HCT116 (cell line): ENCODE results near the gene POC1B. TPM values are rescaled to one million over a fixed set of nuclear protein-coding genes. Genes with fewer than 3 reads are reported as not detected.

Experiments
- ATAC-seq: fragments of 200-7000 bp; cut with Tn5 transposase; 2 replicates; pipeline ENCODE4 v1.9.1; 2020; ENCODE audit warnings: mild to moderate bottlenecking, moderate library complexity
- BruUV-seq: library from RNA; stranded (reverse); fragments of 400-500 nt; replicated peaks from 2 replicates; lab custom pipeline; 2021; lab: Mats Ljungman, UMichigan
- CTCF ChIA-PET: fragments of 300-600 bp; sonication (Branson Sonifier 250); formaldehyde crosslinking; loops from one replicate; lab custom pipeline; 2021; ENCODE audit warnings: antibody characterized with exemption; lab: Charles Lee
- POLR2A ChIA-PET: fragments of 300-600, 350-600 bp; sonication (Branson Sonifier 250); formaldehyde crosslinking; loops from one replicate; lab custom pipeline; 2021; ENCODE audit warnings: antibody characterized with exemption; lab: Charles Lee
- RAD21 ChIA-PET, 2 experiments: fragments of 300-600 bp; sonication (Branson Sonifier 250); formaldehyde crosslinking; loops; one replicate each; lab custom pipeline; 2023; ENCODE audit warnings: low total read pairs in 2 of 2; ENCODE audit not compliant: uncharacterized antibody in 2 of 2, unreplicated experiment in 2 of 2, low non-redundant PET in 1 of 2; lab: Charles Lee
- DNase-seq: peaks from one replicate; pipeline ENCODE4 v3.0.0-alpha.2; 2010; ENCODE audit warnings: low read depth, low spot score
- H2AFZ ChIP-seq: fragments of 200-600 bp; shearing (Covaris generic), sonication (generic); 2 replicates; pipeline ENCODE4 v1.6.1; 2017; ENCODE audit warnings: low read depth, mixed run types, mixed read lengths, antibody characterized with exemption, low read length; ENCODE audit not compliant: poor library complexity, severe bottlenecking
- H3K27ac ChIP-seq: 2 replicates; pipeline ENCODE4 v1.5.1; 2012; ENCODE audit warnings: low read depth, low read length
- H3K27me3 ChIP-seq: fragments of 200-600 bp; sonication (generic); 2 replicates; pipeline ENCODE4 v1.6.1; 2016; ENCODE audit warnings: mixed run types, low read length, mixed read lengths; ENCODE audit not compliant: insufficient read depth
- H3K36me3 ChIP-seq, 2 experiments: fragments of 200-500 bp in 1 of 2; fragments of 200-600 bp in 1 of 2; sonication (Bioruptor generic) in 1 of 2; sonication (generic) in 1 of 2; 2 replicates each; pipeline versions ENCODE4 v1.5.1 to v1.6.1; 2014 to 2016; ENCODE audit warnings: low read length in 2 of 2, inconsistent platforms in 1 of 2, mixed read lengths in 1 of 2, mixed run types in 1 of 2; ENCODE audit not compliant: insufficient read depth in 2 of 2, control insufficient read depth in 1 of 2
- H3K4me1 ChIP-seq, 2 experiments: fragments of 200-600 bp in 1 of 2; sonication (generic) in 1 of 2; 2 replicates each; pipeline versions ENCODE4 v1.5.1 to v1.6.1; 2012 to 2017; ENCODE audit warnings: low read length in 2 of 2, inconsistent platforms in 1 of 2, mild to moderate bottlenecking in 1 of 2, mixed read lengths in 1 of 2, mixed run types in 1 of 2, moderate library complexity in 1 of 2; ENCODE audit not compliant: insufficient read depth in 2 of 2, control insufficient read depth in 1 of 2
- H3K4me2 ChIP-seq: fragments of 200-600 bp; sonication (generic); 2 replicates; pipeline ENCODE4 v1.6.1; 2017; ENCODE audit warnings: mixed run types, low read length, mixed read lengths
- H3K4me3 ChIP-seq, 2 experiments: fragments of 200-600 bp in 1 of 2; sonication (generic) in 1 of 2; replicated peaks in 1 of 2; 2 replicates each; pipeline ENCODE4 v1.5.1; 2011 to 2016; ENCODE audit warnings: low read length in 2 of 2, control low read depth in 1 of 2, low read depth in 1 of 2, mild to moderate bottlenecking in 1 of 2, mixed read lengths in 1 of 2, mixed run types in 1 of 2
- H3K79me2 ChIP-seq: fragments of 200-600 bp; sonication (generic); 2 replicates; pipeline ENCODE4 v1.6.1; 2017; ENCODE audit warnings: mild to moderate bottlenecking, mixed run types, low read length, moderate library complexity, mixed read lengths; ENCODE audit not compliant: insufficient read depth
- H3K9ac ChIP-seq: fragments of 200-600 bp; sonication (generic); 2 replicates; pipeline ENCODE4 v1.6.1; 2016; ENCODE audit warnings: low read length, mixed read lengths
- H3K9me2 ChIP-seq: fragments of 200-600 bp; sonication (generic), shearing (Covaris generic); 2 replicates; pipeline ENCODE4 v1.6.1; 2017; ENCODE audit warnings: mixed run types, mild to moderate bottlenecking, moderate library complexity; ENCODE audit not compliant: insufficient read depth
- H3K9me3 ChIP-seq, 2 experiments: fragments of 200-500 bp in 1 of 2; fragments of 200-600 bp in 1 of 2; sonication (Bioruptor generic) in 1 of 2; sonication (generic) in 1 of 2; 2 replicates each; pipeline ENCODE4 v1.6.1; 2014 to 2017; ENCODE audit warnings: low read length in 2 of 2, mixed read lengths in 2 of 2, inconsistent platforms in 1 of 2, low read depth in 1 of 2, mild to moderate bottlenecking in 1 of 2, mixed run types in 1 of 2, moderate library complexity in 1 of 2; ENCODE audit not compliant: control insufficient read depth in 1 of 2, insufficient read depth in 1 of 2
- H4K20me1 ChIP-seq: fragments of 200-600 bp; sonication (generic), shearing (Covaris generic); 2 replicates; pipeline ENCODE4 v1.6.1; 2017; ENCODE audit warnings: mixed run types, mild to moderate bottlenecking, moderate library complexity; ENCODE audit not compliant: insufficient read depth
- EGR1 ChIP-seq: IDR thresholded peaks from 2 replicates; pipeline ENCODE4 v1.6.1; 2012; ENCODE audit warnings: low read depth
- ELF1 ChIP-seq: IDR thresholded peaks from 2 replicates; pipeline ENCODE4 v1.6.1; 2012; ENCODE audit warnings: low read depth, borderline replicate concordance
- FOSL1 ChIP-seq: IDR thresholded peaks from 2 replicates; pipeline ENCODE4 v1.6.1; 2012; ENCODE audit warnings: low read depth
- MAX ChIP-seq: IDR thresholded peaks from 2 replicates; pipeline ENCODE4 v1.6.1; 2012
- POLR2A ChIP-seq: IDR thresholded peaks from 2 replicates; pipeline ENCODE4 v1.7.0; 2011; ENCODE audit warnings: borderline replicate concordance; ENCODE audit not compliant: insufficient read depth, insufficient read length; ENCODE audit errors: extremely low read depth
- intact Hi-C: fragments of 100-400 bp; cut with micrococcal nuclease; formaldehyde crosslinking; loops from 2 replicates; pipeline ENCODE4 v1.10.0; 2022
- total RNA-seq: library from RNA; stranded (reverse); gene quantifications from one replicate; pipeline ENCODE4 v1.2.1, GENCODE V29; 2021; ENCODE audit not compliant: unreplicated experiment

POC1B gene
- total RNA-seq, 1 experiment from 2014 or later, result 14.3 TPM

GRCh38 chr12:89414322-89414721, 111.5 kb downstream of the POC1B start:
- no peaks in the 10 kb centered on the region for H4K20me1 ChIP-seq
- intact Hi-C loops, result no loop called here
- H2AFZ ChIP-seq, result no peak overlapping the region
- RAD21 ChIA-PET, result no interaction called here
- H3K36me3 ChIP-seq, result no peaks in the 10 kb centered on the region
- H3K4me3 ChIP-seq, result no peak overlapping the region
- H3K9me3 ChIP-seq, result no peaks in the 10 kb centered on the region
- TF ChIP-seq FOSL1, result no peak
- no peak for TF ChIP-seq ELF1
- TF ChIP-seq POLR2A, result no peak
- TF ChIP-seq, all 23 proteins: peak for 0
- no peaks in the 10 kb centered on the region for H3K9me2 ChIP-seq
- H3K27ac ChIP-seq, result no peak overlapping the region
- no peak overlapping the region for H3K4me2 ChIP-seq
- POLR2A ChIA-PET, result no interaction called here
- no peaks in the 10 kb centered on the region for H3K27me3 ChIP-seq
- DNase-seq (no peak), ATAC-seq (no peak)
- no peaks in the 10 kb centered on the region for H3K4me1 ChIP-seq
- H3K9ac ChIP-seq, result no peak overlapping the region
- CTCF ChIA-PET, result no interaction called here
- no peaks in the 10 kb centered on the region for H3K79me2 ChIP-seq
- no TSS peak for BruUV-seq

GRCh38 chr12:89413234-89413633, 112.6 kb downstream of the POC1B start:
- H2AFZ ChIP-seq, result no peak overlapping the region
- ChIA-PET CTCF (no interaction called here), POLR2A (no interaction called here)
- no TSS peak for BruUV-seq
- no peak overlapping the region for H3K4me2 ChIP-seq
- no peaks in the 10 kb centered on the region for H4K20me1 ChIP-seq
- H3K9ac ChIP-seq, result no peak overlapping the region
- ATAC-seq, result no peak
- H3K27ac ChIP-seq, result no peak overlapping the region
- H3K79me2 ChIP-seq, result no peaks in the 10 kb centered on the region
- H3K4me1 ChIP-seq, result no peaks in the 10 kb centered on the region
- TF ChIP-seq MAX, result no peak
- no peak for TF ChIP-seq EGR1
- TF ChIP-seq, all 23 proteins: peak for 0
- Histone ChIP-seq H3K9me3 (no peaks in the 10 kb centered on the region), H3K36me3 (no peaks in the 10 kb centered on the region), H3K9me2 (no peaks in the 10 kb centered on the region), H3K27me3 (no peaks in the 10 kb centered on the region), H3K4me3 (no peak overlapping the region)
- RAD21 ChIA-PET, result no interaction called here
- DNase-seq, result no peak
- intact Hi-C loops, result no loop called here
